T-helper 2 cell treated with Interferon-gamma antibody and Interleukin-4, amounts not matched to agents 100 ng/mL and 5 ng/mL, for 36 hours (primary cell): Measurements from ENCODE around the gene CLIP4. TPM values are rescaled to one million over a fixed set of nuclear protein-coding genes. Genes with fewer than 3 reads are reported as not detected.
"Not testable (repeated sequence)": the region's sequence is repeated elsewhere in the genome, so short reads cannot be mapped to it uniquely, and the experiment has no call there.

ENCODE experiments used
- intact Hi-C: fragments of 100-400 bp; cut with micrococcal nuclease; formaldehyde crosslinking; loops from one replicate; pipeline ENCODE4 v1.15.1; 2023
- total RNA-seq: library from RNA; stranded (reverse); gene quantifications from 2 replicates; pipeline ENCODE4 v1.2.3, GENCODE V29; 2022

Gene CLIP4
- total RNA-seq, 1 donor from 2014 or later: 28.2 TPM

DNA sequence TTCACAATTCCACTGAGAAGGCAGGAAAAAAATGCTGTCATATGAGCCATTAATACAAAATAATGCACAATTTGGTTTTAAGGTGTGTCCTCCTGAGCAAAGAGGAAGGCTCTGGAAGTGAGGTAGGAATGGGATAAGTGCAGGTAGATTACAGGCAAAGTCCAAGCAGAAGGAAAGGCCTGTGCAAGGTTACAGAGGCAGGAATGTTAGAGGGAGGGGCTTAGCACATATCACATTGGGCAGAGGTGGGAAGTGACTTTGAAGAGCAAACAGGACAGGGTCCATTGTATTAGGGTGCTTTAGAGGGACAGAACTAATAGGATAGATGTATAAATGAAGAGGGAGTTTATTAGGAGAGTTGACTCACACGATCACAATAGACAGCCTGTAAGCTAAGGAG is 14.7 kb upstream of the CLIP4 start:
- intact Hi-C loops: no loop called here

DNA sequence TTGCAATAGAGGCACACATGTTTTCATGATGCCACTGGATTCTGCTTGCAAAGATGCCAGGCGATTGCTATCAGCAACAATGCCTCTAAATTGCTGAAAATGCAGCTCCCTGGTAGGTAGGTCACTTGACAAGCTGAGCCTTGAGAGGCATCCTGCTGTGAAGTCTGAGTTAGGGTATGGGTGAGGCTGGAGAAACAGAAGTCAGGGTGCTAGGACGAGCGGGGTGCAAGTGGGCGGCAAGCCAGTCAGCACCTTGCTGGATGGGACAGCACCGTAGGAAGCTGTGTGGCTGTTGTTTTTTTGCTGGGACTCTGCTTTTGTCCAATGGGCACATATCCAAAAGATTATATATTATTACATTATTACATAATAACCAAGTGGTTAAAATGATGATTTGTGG is 10.5 kb upstream of the CLIP4 start:
- intact Hi-C loops: no loop called here

DNA sequence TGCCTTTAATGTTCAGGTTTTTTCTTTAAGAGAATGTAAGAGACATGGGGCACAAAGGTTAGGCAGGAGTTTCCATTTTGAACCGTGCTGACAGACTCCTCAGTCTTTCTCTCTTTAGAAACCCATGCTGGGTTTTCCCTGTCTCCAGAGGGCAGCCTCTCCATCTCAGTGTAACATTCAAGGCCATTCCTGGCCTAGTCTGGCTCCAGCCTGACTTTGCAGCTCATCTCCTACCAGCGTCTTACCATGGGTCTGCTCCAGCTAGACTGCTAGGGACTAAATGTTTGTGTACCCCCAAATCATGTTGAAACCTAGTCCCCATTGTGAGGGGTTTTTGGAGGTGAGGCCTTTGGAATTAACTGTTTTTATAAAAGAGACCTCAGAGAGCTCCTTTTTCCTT is 9.8 kb upstream of the CLIP4 start:
- intact Hi-C loops: no loop called here

DNA sequence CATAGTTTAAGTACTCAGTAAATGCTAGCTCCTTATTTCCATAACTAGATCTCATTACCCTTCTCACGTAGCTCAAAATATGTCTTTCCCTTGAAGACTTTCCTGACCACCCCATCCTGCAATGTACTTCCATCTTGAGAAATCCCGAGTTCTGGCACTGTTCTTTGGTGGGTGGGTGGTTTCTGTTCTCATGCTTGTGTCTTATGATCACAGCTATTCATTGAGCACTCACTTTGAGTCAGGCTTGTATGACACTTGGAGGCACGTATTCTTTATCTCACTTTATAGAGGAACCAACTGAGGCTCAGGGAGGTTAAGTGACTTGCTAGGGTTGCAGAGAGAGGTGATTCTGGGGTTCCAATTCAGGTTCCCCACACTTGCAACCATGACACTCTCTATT is 9.0 kb upstream of the CLIP4 start:
- intact Hi-C loops: no loop called here

DNA sequence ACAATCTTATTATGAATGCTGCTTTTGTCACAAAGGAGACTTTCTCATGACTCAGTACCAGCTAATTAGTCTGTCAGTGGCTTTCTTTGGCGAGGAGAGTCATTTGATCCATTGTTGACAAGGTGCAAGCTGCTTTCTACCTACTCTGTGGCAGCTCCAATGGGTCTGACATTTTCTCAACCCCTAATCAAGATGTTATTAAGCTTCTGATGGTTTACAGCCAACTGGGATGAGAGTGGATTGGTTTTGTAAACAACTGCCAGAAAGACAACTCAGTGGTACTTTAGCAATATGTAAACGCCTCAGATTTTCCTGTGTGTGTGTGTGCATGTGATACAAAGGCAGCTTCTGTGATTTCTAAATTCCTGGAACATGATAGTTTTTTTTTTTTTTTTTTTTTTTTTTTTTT is 8.2 kb upstream of the CLIP4 start:
- intact Hi-C loops: no loop called here

DNA sequence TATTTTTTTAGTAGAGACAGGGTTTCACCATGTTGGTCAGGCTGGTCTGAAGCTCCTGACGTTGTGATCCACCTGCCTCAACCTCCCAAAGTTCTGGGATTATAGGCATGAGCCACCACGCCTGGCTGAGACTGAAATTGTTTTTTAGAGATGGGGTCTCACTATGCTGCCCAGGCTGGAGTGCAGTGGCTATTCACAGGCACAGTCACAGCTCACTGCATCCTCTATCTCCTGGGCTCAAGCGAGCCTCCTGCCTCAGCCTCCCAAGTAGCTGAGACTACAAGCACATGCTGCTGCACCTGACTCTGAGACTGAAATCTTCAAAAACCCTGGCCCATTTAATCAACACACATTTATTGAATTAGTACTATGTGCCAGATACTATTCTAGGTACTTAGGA is 7.7 kb upstream of the CLIP4 start:
- intact Hi-C loops: not testable (repeated sequence)

DNA sequence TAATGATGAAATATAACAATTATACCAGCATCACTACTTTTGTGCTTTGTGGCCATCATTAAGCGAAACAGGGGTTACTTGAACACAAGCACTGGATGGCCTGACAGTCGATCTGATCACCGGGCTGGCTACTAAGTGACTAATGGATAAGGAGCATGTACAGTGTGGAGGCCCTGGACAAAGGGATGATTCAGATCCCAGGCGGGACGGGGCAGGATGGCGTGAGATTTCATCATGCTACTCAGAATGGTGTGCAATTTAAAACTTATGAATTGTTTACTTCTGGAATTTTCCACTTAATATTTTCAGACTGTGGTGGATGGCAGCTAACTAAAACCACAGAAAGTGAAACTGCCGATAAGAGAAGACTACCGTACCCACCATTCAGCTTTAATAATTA is 7.0 kb upstream of the CLIP4 start:
- intact Hi-C loops: no loop called here

DNA sequence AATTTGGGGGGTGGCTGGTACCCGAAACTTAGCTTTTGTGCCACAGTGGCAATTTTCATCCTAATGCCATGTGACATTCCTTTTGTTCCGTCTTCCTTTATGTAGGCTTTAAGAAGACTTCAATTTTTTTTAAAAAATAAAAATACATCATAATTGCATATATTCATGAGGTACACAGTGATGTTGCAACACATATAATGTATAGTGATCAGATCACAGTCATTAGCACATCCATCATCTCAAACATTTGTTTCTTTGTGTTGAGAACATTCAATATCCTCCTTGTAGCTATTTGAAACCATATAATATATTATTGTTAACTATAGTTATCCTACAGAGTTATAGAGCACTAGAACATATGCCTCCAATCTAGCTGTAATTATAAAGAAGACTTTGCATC is 6.0 kb upstream of the CLIP4 start:
- intact Hi-C loops: no loop called here

DNA sequence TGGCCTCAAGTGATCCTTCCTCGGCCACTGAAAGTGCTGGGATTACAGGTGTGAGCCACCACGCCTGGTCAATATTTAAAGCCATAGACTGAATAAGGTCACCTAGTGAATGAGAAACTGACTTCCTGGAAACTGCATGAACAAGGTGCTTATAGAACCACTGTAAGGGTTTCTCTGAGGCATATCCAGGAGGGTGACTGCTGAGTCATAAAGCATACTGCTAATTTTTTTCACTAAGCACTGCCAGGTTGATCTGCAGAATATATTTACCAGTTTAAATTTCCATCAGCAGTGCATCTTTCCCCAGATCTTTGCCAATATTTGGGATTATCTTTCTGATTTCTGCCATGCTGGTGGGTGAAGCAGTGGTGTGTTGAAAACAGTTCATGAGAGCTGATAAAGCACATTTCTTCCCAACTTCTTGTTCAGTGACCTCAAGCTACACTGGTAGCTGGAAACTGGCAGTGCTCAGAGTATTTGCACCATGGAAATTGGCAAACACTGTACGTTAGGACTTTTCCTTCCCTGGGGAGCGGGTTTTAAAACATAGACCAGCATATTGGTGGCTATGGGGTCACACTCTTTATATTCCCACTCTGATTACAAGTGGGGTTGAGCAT is 4.2 kb upstream of the CLIP4 start:
- intact Hi-C loops: no loop called here

DNA sequence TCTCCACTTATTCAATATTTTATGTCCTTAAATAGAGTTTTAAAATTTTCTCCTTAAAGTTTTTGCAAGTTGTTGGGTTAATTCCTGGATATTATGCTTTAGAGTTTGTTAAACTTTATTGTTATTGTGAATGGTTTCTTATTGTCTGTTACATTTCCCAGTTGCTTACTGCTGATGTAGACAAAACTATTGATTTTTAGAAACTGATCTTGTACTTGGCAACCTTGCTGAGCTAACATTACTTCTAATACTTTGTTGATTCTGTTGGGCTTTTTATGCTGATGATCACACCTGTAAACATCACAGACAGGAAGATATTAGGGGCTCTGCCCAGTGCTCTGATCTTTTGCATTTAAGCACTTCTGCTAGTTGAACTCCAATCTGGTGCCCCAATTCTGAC is 2.8 kb upstream of the CLIP4 start:
- intact Hi-C loops: no loop called here

DNA sequence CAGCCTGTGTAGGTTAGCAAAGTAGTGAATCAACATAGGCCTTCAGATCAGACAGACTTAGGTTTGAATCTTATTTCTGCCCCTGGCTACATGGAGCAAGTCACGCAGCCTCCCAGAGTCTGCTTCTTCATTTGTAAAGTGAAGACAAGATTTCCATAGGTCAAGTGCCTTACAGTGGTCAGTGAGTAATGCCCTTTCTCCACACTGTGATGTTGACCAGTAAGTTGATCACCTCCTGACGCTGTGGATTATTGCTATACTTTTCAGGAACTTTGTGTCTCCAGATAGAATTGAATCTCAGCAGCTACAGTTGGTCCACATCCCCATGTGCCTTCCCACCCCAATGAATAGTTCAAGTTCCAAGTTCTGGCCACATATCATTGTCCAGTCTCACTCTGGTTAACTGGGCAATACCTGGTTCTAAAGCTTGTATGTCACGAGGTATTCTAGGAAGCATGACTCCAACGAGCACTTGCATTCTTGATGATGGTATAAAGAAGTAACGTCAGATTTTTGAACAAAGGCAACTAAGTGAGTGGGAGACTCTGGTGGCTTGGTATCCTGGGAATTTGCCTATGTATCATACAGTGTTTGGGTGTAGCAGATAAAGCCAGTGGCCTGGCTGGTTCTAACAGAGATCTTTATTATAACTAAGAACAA is 2.1 kb upstream of the CLIP4 start:
- intact Hi-C loops: no loop called here

DNA sequence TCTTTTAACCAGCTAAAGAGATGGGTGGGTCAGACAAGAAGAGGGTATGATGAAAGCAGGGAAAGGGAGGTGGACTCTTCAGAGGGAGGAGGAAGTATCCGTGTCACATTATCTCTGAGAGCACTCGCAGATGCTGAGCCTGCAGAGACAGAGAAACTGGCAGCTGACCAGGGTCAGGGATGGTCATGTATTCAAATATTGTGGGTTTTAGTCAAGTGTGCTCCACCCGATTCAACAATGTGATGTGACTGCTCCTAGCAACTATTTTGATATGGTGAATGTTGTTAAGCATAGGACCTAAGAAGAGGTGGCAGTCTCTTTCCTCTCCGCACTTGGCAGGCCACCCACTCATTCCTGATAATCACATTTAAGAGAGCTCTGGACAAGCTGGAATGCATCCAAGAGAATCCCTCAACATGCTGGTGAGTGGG is 1.3 kb upstream of the CLIP4 start:
- intact Hi-C loops: no loop called here

DNA sequence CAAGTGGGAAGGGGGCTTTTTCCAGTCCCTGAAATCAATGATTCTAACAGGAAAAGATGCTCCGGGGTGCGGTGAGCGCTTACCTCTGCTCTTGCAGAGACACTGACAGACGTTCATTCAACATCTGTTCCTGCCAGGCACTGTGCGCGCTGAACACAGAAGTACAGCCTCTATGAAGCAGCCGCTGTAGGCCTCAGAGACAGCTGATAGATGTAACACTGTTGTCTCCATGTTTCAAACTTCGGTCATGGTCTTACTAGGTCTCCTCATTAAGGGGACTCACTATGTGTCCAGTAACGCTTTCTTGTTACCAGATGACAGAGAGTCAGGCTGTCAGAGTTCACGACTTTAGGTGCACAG is 649 bp upstream of the CLIP4 start:
- intact Hi-C loops: no loop called here

DNA sequence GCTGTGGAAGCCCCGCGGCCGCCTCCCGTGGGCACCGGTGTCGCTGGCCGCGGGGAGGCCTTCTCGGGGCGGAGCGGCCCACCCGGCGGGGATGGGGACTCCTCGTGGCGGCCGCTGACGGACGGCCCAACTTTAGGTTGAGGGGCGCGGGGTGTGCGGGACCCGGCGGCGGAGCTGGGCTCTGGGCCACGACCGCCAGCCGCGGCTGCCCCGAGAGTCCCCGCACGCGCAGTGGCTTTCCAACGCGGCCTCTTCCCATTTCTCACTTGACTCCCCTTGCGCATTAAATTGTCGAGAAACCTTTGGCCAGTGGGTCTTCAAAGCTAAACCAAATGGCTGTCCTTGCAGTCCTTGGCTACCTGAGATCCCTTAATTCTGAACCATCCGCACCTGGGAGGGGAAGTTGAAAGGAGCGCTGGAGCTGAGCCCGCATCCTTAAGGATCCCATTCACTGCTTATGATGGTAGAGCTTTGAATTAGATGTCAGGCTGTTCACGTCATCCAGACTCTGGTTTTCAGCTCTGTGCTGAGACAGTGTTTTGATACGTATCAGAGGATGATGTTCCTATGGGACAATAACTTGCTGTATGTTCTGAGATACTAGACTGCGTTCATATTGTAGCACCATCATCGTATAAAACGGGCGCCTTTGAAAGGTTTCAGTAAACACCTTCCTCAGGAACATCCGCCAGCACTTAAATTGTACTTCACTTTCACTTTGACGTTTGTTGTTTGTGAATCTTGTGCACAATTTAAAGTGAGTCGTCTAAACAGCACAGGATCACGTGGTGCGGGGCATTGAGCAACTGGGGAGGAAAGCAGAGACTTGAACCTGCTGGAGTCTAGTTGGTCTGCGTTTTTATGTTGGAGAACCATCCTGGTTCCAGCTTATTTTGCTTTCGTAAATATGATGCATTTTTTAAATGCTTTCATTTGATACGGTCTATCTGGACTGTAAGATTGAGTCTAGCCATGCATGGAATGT is 874 bp downstream of the CLIP4 start:
- intact Hi-C loops: loop anchor here (1.0 to 5.0 kb wide), 5 partner anchors 81 to 1224 kb away; partner anchors contain the start of genes BABAM2, PPP1CB, RBKS and WDR43

DNA sequence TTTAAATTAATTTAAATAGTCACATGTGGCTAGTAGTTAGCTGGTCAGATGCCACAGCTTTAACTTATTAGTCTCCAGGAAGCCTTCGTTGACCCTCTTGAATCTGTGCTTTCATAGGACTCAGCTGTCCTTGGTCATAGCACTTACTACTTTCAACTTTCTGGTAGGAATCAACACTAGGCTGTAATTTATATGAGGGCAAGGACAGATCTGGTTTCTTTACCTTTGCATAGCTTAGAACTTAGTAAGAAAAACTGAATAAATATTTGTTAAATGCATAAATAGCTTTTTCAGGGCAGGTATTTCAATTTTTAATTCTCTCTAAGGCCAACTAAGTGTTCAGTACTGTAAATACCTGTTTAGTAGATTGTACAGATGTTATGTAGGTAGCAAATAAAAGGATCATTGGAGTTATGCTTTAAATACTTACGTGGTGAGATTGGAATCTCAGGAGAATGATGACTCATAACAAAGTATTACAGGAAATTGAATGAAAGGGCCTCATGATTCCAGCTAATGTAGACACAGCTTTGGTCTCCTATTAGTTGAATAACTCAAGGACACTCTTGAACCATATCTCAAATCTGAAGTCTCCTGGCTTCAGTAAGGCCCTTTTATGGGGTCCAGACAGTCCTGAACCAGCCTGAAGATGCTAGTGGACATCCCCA is 2.6 kb downstream of the CLIP4 start:
- intact Hi-C loops: loop anchor here (2.0 to 5.0 kb wide), 4 partner anchors 80 to 1225 kb away; partner anchors contain the start of genes BABAM2, PPP1CB and RBKS

DNA sequence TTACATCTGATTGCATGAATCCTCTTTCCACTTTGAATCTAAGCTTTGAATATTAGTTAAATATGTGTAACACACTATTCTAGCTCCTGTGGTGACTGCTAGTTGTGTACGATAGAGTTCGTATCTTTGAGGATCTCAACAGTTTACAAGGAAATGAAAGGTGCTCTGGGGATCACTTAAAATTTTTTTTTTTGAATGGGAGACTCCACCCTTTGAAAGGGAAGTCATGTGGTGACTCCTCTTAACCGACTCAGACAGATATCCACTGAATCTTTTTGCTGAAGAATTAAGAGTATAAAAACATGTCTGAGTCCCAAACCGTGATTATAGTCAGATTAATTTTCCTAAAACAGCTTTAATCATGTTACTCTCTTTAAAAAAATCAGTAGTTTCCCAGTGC is 4.0 kb downstream of the CLIP4 start:
- intact Hi-C loops: loop anchor here (5.0 kb wide), 3 partner anchors 78 to 1227 kb away; partner anchors contain the start of genes BABAM2, PPP1CB and RBKS

DNA sequence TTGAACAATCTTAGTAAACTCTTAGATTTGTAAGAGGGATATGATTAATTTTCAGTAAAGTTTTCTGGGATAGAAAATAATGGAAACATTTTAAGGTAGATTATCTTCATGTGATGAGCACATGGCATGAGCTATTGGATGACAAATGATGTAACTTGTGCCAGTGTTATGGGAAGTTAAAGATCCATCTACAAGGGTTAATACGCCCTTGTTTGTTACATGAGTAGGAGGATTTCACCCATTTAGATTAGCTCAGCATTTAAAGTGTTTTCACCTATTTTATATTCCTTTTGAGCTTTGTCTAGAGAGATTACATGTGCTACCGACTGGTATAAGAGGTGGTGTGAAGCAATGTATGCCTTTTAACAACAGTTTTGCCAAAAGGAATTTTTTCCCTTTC is 5.6 kb downstream of the CLIP4 start:
- intact Hi-C loops: no loop called here

DNA sequence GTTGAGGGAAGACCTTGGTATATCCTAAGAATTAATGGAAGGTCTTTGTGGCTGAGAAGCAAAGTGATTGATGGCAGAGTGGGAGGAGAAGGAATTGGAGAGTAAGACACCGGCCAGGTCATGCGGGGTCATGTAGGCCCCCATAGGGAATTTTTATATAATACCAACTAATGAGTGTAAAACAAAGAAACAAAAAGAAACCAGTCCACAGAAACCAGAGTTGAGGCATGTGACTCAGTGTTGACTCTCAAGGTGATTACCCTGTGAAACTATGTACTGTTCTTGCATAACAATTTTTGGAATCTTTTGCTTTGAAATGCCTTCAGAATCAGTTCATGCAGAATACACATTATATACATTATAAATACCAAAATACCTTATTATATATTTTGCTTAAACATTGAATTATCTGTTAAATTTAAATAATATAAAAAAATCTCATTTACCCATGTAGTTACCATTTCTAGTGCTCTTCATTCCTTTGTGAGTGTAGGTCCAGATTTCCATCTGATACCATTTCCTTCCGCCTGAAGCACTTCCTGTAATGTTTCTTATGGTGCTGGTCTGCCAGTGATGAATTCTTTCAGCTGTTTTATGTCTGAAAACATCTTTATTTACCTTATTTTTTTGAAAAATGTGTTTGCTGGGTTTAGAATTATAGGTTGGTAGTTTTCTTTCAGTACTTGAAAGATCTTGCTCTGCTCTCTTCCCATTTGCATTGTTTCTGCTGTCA is 8.6 kb downstream of the CLIP4 start:
- intact Hi-C loops: no loop called here

DNA sequence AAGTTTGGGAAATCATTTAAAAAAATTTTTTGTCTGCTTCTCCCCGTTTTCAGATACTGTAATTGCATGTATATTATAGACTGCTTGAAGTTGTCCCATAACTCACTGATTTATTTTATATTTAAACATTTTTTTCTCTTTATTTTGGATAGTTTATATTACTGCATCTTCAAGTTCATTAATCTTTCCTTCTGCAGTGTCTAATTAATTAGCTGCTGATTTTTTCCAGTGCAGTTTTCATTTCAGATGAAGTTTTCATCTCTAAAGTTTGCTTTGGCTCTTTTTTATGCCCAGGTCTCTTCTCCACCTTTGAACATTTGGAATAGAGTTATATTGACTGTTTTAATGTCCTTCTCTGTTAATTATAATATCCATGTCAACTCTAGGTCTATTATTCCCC is 9.3 kb downstream of the CLIP4 start:
- intact Hi-C loops: no loop called here

DNA sequence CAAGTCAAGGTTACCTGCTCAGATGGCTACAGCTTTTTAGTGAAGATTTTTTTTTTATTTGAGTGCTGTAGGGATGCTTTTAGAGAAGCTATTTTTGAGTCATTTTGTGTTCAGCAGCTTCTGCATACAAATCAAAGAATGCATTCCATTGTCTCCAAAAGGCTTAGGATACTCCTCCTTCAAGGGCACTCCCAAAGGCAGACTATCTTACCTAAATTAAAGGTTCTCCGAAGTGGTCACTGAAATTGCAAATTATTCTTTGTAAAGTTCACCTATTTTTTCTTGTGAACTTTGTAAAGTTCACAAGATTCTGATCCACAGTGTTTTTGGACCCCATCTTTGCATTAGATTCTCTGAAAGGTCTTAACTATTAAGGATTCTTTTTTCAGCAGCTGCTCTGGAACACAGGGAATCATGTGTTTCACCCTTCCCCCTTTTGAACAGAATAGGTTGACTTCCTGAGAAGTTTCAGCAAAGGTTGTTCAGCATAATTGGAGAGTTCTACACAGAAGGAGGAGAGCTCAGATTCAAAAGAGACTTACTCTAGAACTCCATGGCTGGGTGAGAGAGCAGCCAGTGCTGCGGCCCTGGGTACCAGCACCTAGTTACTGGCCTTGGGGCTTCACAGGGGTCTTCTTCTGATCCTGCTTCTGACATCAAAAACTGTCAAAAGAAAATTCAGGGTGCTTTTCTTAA is 14.5 kb downstream of the CLIP4 start:
- intact Hi-C loops: no loop called here
